22Rv1 (cell line): Measurements from ENCODE around the gene C6orf15.

ENCODE experiments used
- H3K27ac ChIP-seq: fragments of 450-650 bp; 2 replicates; pipeline ENCODE4 v1.5.1; 2017
- CTCF ChIP-seq: fragments of 450-650 bp; IDR thresholded peaks from 2 replicates; pipeline ENCODE4 v1.5.1; 2017; ENCODE audit warnings: mild to moderate bottlenecking
- ZFX ChIP-seq: fragments of 450-650 bp; IDR thresholded peaks from 2 replicates; pipeline ENCODE4 v1.6.1; 2017; ENCODE audit warnings: antibody characterized with exemption, borderline replicate concordance

Gene C6orf15

GRCh38 chr6:31121131-31121790 is 8.9 kb upstream of the C6orf15 start:
- no peak for TF ChIP-seq ZFX
- TF ChIP-seq CTCF: no peak
- no peak overlapping the region for H3K27ac ChIP-seq

- TF ChIP-seq ZFX (no peak), CTCF (no peak)
- no peak within 1 kb of the TSS for H3K27ac ChIP-seq
Measured at GRCh38 chr6:31120151-31120915, 8.0 kb upstream of the C6orf15 start, which contains the start of gene CDSN. Gene CDSN (minus strand): TSS chr6:31120446. CDS start chr6:31120419, 27 bp downstream.

GRCh38 chr6:31118178-31118577 is 5.8 kb upstream of the C6orf15 start:
- TF ChIP-seq ZFX: no peak
- TF ChIP-seq CTCF: no peak
- no peak overlapping the region for H3K27ac ChIP-seq

- no peak overlapping the region for H3K27ac ChIP-seq
- TF ChIP-seq ZFX (no peak), CTCF (no peak)
Measured at GRCh38 chr6:31116661-31117385, 4.4 kb upstream of the C6orf15 start.

- H3K27ac ChIP-seq: no peak overlapping the region
- no peak for TF ChIP-seq ZFX
- no peak for TF ChIP-seq CTCF
Measured at GRCh38 chr6:31115941-31116560, 3.7 kb upstream of the C6orf15 start.

GRCh38 chr6:31114970-31115849 is 2.8 kb upstream of the C6orf15 start:
- H3K27ac ChIP-seq: no peak overlapping the region
- TF ChIP-seq ZFX (no peak), CTCF (no peak)
